Gastroesophageal sphincter (tissue), 3 donors: ENCODE data around the gene ZNF57.

Source experiments
- CTCF ChIP-seq, 4 experiments: fragments of 200-600 bp in 2 of 4; fragments of 450-650 bp in 2 of 4; sonication (generic) in 1 of 4; IDR thresholded peaks; one replicate each; pipeline ENCODE4 v1.5.1; 2017 to 2019; ENCODE audit warnings: antibody characterized with exemption in 4 of 4, mild to moderate bottlenecking in 2 of 4, moderate library complexity in 2 of 4
- EP300 ChIP-seq: sonication (generic); formaldehyde crosslinking; IDR thresholded peaks from one replicate; pipeline ENCODE4 v1.6.1; 2017; ENCODE audit warnings: antibody characterized with exemption, mild to moderate bottlenecking
- POLR2A ChIP-seq, 2 donors: fragments of 450-650 bp; IDR thresholded peaks; one replicate each; pipeline ENCODE4 v1.6.1; 2017; ENCODE audit warnings: antibody characterized with exemption in 2 of 2, mild to moderate bottlenecking in 2 of 2, moderate library complexity in 1 of 2
- POLR2AphosphoS5 ChIP-seq: sonication (generic); formaldehyde crosslinking; IDR thresholded peaks from one replicate; pipeline ENCODE4 v1.6.1; 2017; ENCODE audit warnings: antibody characterized with exemption

- peak in 1 of 4 experiments; percentile 19 for TF ChIP-seq CTCF (IDR thresholded peaks at IDR 0.05)
- TF ChIP-seq POLR2A (IDR thresholded peaks at IDR 0.05) = peak; percentile 21 to 26
- no peak for TF ChIP-seq EP300
- TF ChIP-seq POLR2AphosphoS5 = peak; percentile 38
Observed at GRCh38 chr19:2900296-2901252, at the start of gene ZNF57.
